Keratinocyte (primary cell): ENCODE results near the gene POU5F2.

Source experiments
- EZH2 ChIP-seq: IDR thresholded peaks from one replicate; pipeline ENCODE4 v1.6.1; 2012; ENCODE audit warnings: inconsistent platforms, mild to moderate bottlenecking, low read length, moderate library complexity
- TF ChIP-seq, protein P1 (sequence below), 3 experiments: IDR thresholded peaks in 1 of 3; conservative IDR thresholded peaks in 1 of 3; optimal IDR thresholded peaks in 1 of 3; 2 replicates in 2 of 3; 3 replicates in 1 of 3; pipeline versions ENCODE3 to v1.5.1; 2011; ENCODE audit warnings: low read length in 3 of 3, mild to moderate bottlenecking in 3 of 3, moderate library complexity in 2 of 3, control low read depth in 1 of 3, inconsistent platforms in 1 of 3; ENCODE audit not compliant: insufficient read depth in 2 of 3; ENCODE audit errors: extremely low read depth in 1 of 3

DNA sequence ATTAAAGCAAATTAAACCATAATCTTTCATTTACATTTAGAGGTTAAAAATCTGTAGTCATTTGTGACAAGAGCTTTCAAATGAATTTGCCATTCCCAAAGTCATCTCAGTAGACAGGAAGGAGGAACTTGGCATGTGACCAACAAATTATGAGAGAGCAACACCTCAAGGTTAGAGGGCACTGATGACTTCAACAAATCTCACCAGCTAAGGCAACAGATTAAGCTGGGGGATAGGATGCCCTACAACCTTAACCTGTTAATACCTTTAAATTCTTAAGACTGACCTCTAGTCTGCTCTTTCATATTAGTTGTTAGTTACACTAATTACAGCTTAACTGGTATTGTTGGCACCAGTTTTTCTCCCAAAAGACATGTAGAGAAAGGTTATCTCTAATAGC is 18.4 kb downstream of the POU5F2 start:
- TF ChIP-seq, protein P1, sequence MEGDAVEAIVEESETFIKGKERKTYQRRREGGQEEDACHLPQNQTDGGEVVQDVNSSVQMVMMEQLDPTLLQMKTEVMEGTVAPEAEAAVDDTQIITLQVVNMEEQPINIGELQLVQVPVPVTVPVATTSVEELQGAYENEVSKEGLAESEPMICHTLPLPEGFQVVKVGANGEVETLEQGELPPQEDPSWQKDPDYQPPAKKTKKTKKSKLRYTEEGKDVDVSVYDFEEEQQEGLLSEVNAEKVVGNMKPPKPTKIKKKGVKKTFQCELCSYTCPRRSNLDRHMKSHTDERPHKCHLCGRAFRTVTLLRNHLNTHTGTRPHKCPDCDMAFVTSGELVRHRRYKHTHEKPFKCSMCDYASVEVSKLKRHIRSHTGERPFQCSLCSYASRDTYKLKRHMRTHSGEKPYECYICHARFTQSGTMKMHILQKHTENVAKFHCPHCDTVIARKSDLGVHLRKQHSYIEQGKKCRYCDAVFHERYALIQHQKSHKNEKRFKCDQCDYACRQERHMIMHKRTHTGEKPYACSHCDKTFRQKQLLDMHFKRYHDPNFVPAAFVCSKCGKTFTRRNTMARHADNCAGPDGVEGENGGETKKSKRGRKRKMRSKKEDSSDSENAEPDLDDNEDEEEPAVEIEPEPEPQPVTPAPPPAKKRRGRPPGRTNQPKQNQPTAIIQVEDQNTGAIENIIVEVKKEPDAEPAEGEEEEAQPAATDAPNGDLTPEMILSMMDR (optimal IDR thresholded peaks at IDR 0.05 in 1 of 3, IDR thresholded peaks at IDR 0.05 in 1 of 3, conservative IDR thresholded peaks at IDR 0.05 in 1 of 3; ENCODE audit: extremely low read depth in 1 of 3, insufficient read depth in 2 of 3, low read length in 3 of 3): no peak
- no peak for TF ChIP-seq EZH2
